Measurements from ENCODE around the gene RABEP2. TPM values are rescaled to one million over a fixed set of nuclear protein-coding genes. Genes with fewer than 3 reads are reported as not detected.
"Not testable (repeated sequence)": the region's sequence is repeated elsewhere in the genome, so short reads cannot be mapped to it uniquely, and the experiment has no call there.

Gene RABEP2
- total and polyA plus RNA-seq, 7 experiments from 2014 or later, result 4.4 to 30.3 (median 25.6) TPM

DNA sequence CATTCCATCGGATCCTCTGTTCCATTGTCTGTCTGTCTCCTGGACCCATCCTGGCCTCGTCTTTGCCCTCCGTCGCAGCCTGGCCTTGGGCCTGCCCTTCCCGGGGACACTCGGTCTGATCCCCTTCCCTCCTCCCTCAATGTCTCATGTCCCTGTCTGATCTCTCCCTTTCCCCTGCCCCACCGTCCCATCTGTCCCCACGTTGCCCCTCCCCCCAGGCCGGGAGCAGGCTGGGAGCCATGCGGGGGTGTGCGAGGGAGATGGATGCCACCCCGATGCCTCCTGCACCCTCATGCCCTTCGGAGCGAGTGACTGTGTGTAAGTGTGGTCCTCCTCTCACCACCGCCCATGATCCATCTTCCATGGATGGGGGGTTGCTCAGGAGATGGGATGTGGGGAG is 52.1 kb downstream of the RABEP2 start:
- DNase-seq (no peak), ATAC-seq (no peak)
- H3K27me3 Mint-ChIP-seq, result no peaks in the 10 kb centered on the region
- ChIA-PET POLR2A (interaction anchor here (1.5 kb wide), 1 partner anchor 11 kb away, joined by 3 read pairs; no protein-coding TSS in a partner anchor), CTCF (interaction anchor here (0.8 to 1.3 kb wide), 2 partner anchors 8 to 72 kb away, joined by 3 to 5 read pairs; no protein-coding TSS in a partner anchor)
- H3K27me3 ChIP-seq (ENCODE audit: control insufficient read depth in 2 of 2, insufficient read depth in 2 of 2, low read length in 2 of 2), result no peaks in the 10 kb centered on the region
- H3K9me3 Mint-ChIP-seq, result peaks cover 0 to 1% (median 0%) of the 10 kb centered on the region in 11 donors
- H3K27ac Mint-ChIP-seq, result no peak overlapping the region
- intact Hi-C loops (cut with micrococcal nuclease), result loop anchor here (1.0 kb wide), 1 partner anchor 72 kb away; no protein-coding TSS in a partner anchor
- H3K36me3 ChIP-seq (ENCODE audit: control insufficient read depth in 2 of 3, insufficient read depth in 3 of 3, low read length in 3 of 3), result peaks cover 0 to 49% (median 0%) of the 10 kb centered on the region in 3 experiments
- H3K27ac ChIP-seq (ENCODE audit: low read depth, low read length), result no peak overlapping the region
- H3K36me3 Mint-ChIP-seq, result peaks cover 0 to 9% (median 0%) of the 10 kb centered on the region in 5 donors
- H3K4me3 ChIP-seq (ENCODE audit: low read length), result no peak overlapping the region
- peaks cover 0 to 8% (median 0%) of the 10 kb centered on the region in 7 donors for H3K4me1 Mint-ChIP-seq
- no peaks in the 10 kb centered on the region for H3K9me3 ChIP-seq (ENCODE audit: control insufficient read depth in 2 of 3, low read length in 3 of 3)
- no peaks in the 10 kb centered on the region for H3K4me1 ChIP-seq (ENCODE audit: control insufficient read depth in 2 of 2, insufficient read depth in 2 of 2, low read length in 2 of 2)
- no peak overlapping the region for H3K4me3 Mint-ChIP-seq

DNA sequence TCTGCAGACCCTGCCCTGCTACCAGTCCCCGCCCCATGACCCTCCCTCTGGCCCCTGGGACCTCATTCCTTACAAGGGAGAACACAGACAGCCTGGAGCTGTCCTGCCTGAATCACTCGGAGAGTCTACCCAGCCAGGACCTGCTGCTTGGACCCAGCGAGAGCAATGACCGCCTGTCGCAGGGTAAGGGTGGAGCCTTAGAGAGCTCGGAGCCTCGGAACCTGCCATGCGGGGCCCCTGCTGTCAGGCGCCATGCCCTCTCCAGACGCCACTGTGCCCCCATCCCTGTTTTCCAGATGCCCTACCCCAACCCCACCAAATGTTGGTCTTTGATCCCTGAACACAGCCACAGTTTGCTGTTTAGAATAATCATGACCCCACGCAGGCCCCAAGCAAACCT is 55.8 kb downstream of the RABEP2 start:
- no peak overlapping the region for H3K27ac ChIP-seq (ENCODE audit: low read depth, low read length)
- peaks cover 2 to 6% of the 10 kb centered on the region in 2 donors for H3K4me1 ChIP-seq (ENCODE audit: control insufficient read depth in 2 of 2, insufficient read depth in 2 of 2, low read length in 2 of 2)
- Mint-ChIP-seq H3K36me3 (peaks cover 0 to 13% (median 6%) of the 10 kb centered on the region in 5 donors), H3K4me1 (peaks cover 12 to 20% (median 16%) of the 10 kb centered on the region in 7 donors), H3K27ac (no peak overlapping the region), H3K9me3 (no peaks in the 10 kb centered on the region), H3K27me3 (no peaks in the 10 kb centered on the region), H3K4me3 (peak overlapping the region in 1 of 10 donors; percentile 12)
- intact Hi-C loops (cut with micrococcal nuclease), result loop anchor here in 1 of 2 donors (10.0 kb wide), 1 partner anchor 1126 kb away; the partner anchor contains the start of genes HIRIP3 and INO80E
- ATAC-seq (no peak), DNase-seq (no peak)
- CTCF ChIA-PET, result no interaction called here
- no peak overlapping the region for H3K4me3 ChIP-seq (ENCODE audit: low read length)
- H3K27me3 ChIP-seq (ENCODE audit: control insufficient read depth in 2 of 2, insufficient read depth in 2 of 2, low read length in 2 of 2), result no peaks in the 10 kb centered on the region
- peaks cover 0 to 63% (median 0%) of the 10 kb centered on the region in 3 experiments for H3K36me3 ChIP-seq (ENCODE audit: control insufficient read depth in 2 of 3, insufficient read depth in 3 of 3, low read length in 3 of 3)
- no peaks in the 10 kb centered on the region for H3K9me3 ChIP-seq (ENCODE audit: control insufficient read depth in 2 of 3, low read length in 3 of 3)
- POLR2A ChIA-PET, result no interaction called here

DNA sequence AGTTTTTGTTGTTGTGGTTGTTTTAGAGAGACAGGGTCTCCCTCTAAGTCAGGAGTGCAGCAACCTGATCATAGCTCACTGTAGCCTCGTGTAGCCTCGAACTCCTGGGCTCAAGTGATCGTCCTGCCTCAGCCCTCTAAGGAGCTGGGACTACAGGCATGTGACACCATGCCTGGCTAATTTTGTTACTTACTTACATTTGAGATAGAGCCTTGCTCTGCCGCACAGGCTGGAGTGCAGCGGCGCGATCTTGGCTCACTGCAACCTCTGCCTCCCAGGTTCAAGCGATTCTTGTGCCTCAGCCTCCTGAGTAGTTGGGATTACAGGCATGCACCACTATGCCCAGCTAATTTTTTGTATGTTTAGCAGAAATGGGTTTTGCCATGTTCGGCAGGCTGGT is 57.4 kb downstream of the RABEP2 start:
- ATAC-seq; H3K4me3 ChIP-seq (ENCODE audit: low read length); H3K4me1 ChIP-seq (ENCODE audit: control insufficient read depth in 2 of 2, insufficient read depth in 2 of 2, low read length in 2 of 2); H3K27ac ChIP-seq (ENCODE audit: low read depth, low read length); H3K27me3 ChIP-seq (ENCODE audit: control insufficient read depth in 2 of 2, insufficient read depth in 2 of 2, low read length in 2 of 2); H3K9me3 Mint-ChIP-seq; POLR2A ChIA-PET; DNase-seq; CTCF ChIA-PET; H3K27ac Mint-ChIP-seq; H3K27me3 Mint-ChIP-seq; H3K9me3 ChIP-seq (ENCODE audit: control insufficient read depth in 2 of 3, low read length in 3 of 3): not testable (repeated sequence)
- H3K4me3 Mint-ChIP-seq, result peak overlapping the region in 1 of 10 donors; percentile 25
- peaks cover 0 to 61% (median 0%) of the 10 kb centered on the region in 3 experiments for H3K36me3 ChIP-seq (ENCODE audit: control insufficient read depth in 2 of 3, insufficient read depth in 3 of 3, low read length in 3 of 3)
- peaks cover 19 to 31% (median 23%) of the 10 kb centered on the region in 7 donors for H3K4me1 Mint-ChIP-seq
- intact Hi-C loops (cut with micrococcal nuclease), result loop anchor here in 1 of 2 donors (10.0 kb wide), 1 partner anchor 1127 kb away; the partner anchor contains the start of genes HIRIP3 and INO80E
- H3K36me3 Mint-ChIP-seq, result peaks cover 0 to 13% (median 7%) of the 10 kb centered on the region in 5 donors

DNA sequence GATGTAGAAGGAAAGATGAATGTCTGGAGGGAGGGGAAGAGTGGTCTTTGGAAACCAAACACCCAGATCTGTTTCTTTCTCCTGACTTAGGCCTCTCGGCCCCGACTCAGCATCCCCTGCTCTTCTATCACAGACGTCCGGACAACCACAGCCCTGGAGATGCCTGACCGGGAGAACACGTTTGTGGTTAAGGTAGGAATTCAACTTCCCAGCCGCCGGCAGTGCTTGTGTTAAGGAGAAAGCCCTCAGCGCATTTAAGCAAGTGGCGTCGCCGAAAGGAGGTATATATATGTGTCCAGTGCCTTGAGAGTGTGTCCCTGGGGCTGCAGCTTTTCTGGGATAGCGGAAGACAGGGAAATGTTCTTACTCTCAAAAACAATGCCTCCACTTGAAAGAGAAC is 57.8 kb downstream of the RABEP2 start:
- Histone ChIP-seq H3K27ac (ENCODE audit: low read depth, low read length) (no peak overlapping the region), H3K4me1 (ENCODE audit: control insufficient read depth in 2 of 2, insufficient read depth in 2 of 2, low read length in 2 of 2) (peaks cover 7 to 11% of the 10 kb centered on the region in 2 donors), H3K9me3 (ENCODE audit: control insufficient read depth in 2 of 3, low read length in 3 of 3) (no peaks in the 10 kb centered on the region), H3K36me3 (ENCODE audit: control insufficient read depth in 2 of 3, insufficient read depth in 3 of 3, low read length in 3 of 3) (peaks cover 0 to 57% (median 0%) of the 10 kb centered on the region in 3 experiments), H3K4me3 (ENCODE audit: low read length) (no peak overlapping the region), H3K27me3 (ENCODE audit: control insufficient read depth in 2 of 2, insufficient read depth in 2 of 2, low read length in 2 of 2) (no peaks in the 10 kb centered on the region)
- ChIA-PET POLR2A (no interaction called here), CTCF (no interaction called here)
- DNase-seq (no peak), ATAC-seq (no peak)
- Mint-ChIP-seq H3K4me3 (peak overlapping the region in 2 of 10 donors; percentile 12 to 63), H3K9me3 (no peaks in the 10 kb centered on the region), H3K27me3 (no peaks in the 10 kb centered on the region), H3K4me1 (peaks cover 19 to 31% (median 23%) of the 10 kb centered on the region in 7 donors), H3K36me3 (peaks cover 0 to 13% (median 7%) of the 10 kb centered on the region in 5 donors), H3K27ac (peak overlapping the region in 1 of 9 donors; percentile 71)
- intact Hi-C loops (cut with micrococcal nuclease), result loop anchor here in 1 of 2 donors (10.0 kb wide), 1 partner anchor 1128 kb away; the partner anchor contains the start of genes HIRIP3 and INO80E

DNA sequence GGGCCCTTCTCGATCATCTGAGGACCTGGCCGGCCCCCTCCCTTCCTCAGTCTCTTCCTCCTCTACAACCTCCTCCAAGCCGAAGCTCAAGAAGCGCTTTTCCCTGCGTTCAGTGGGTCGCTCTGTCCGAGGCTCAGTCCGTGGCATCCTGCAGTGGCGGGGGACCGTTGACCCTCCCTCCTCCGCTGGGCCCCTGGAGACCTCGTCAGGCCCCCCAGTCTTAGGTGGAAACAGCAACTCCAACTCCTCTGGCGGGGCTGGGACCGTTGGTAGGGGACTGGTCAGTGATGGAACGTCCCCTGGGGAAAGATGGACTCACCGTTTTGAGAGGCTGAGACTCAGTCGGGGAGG is 58.6 kb downstream of the RABEP2 start:
- Mint-ChIP-seq H3K9me3 (no peaks in the 10 kb centered on the region), H3K4me3 (peak overlapping the region in 2 of 10 donors; percentile 23 to 32), H3K27me3 (no peaks in the 10 kb centered on the region), H3K36me3 (peaks cover 0 to 13% (median 7%) of the 10 kb centered on the region in 5 donors), H3K4me1 (peaks cover 20 to 38% (median 26%) of the 10 kb centered on the region in 7 donors), H3K27ac (no peak overlapping the region)
- Histone ChIP-seq H3K27ac (ENCODE audit: low read depth, low read length) (no peak overlapping the region), H3K4me3 (ENCODE audit: low read length) (no peak overlapping the region), H3K36me3 (ENCODE audit: control insufficient read depth in 2 of 3, insufficient read depth in 3 of 3, low read length in 3 of 3) (peaks cover 0 to 49% (median 0%) of the 10 kb centered on the region in 3 experiments), H3K9me3 (ENCODE audit: control insufficient read depth in 2 of 3, low read length in 3 of 3) (no peaks in the 10 kb centered on the region), H3K4me1 (ENCODE audit: control insufficient read depth in 2 of 2, insufficient read depth in 2 of 2, low read length in 2 of 2) (peaks cover 7 to 11% of the 10 kb centered on the region in 2 donors), H3K27me3 (ENCODE audit: control insufficient read depth in 2 of 2, insufficient read depth in 2 of 2, low read length in 2 of 2) (no peaks in the 10 kb centered on the region)
- intact Hi-C loops (cut with micrococcal nuclease), result loop anchor here in 1 of 2 donors (10.0 kb wide), 1 partner anchor 1128 kb away; the partner anchor contains the start of genes HIRIP3 and INO80E
- DNase-seq, result no peak
- ATAC-seq, result no peak
- POLR2A ChIA-PET, result interaction anchor here (1.1 kb wide), 1 partner anchor 14 kb away, joined by 3 read pairs; no protein-coding TSS in a partner anchor
- CTCF ChIA-PET, result no interaction called here

DNA sequence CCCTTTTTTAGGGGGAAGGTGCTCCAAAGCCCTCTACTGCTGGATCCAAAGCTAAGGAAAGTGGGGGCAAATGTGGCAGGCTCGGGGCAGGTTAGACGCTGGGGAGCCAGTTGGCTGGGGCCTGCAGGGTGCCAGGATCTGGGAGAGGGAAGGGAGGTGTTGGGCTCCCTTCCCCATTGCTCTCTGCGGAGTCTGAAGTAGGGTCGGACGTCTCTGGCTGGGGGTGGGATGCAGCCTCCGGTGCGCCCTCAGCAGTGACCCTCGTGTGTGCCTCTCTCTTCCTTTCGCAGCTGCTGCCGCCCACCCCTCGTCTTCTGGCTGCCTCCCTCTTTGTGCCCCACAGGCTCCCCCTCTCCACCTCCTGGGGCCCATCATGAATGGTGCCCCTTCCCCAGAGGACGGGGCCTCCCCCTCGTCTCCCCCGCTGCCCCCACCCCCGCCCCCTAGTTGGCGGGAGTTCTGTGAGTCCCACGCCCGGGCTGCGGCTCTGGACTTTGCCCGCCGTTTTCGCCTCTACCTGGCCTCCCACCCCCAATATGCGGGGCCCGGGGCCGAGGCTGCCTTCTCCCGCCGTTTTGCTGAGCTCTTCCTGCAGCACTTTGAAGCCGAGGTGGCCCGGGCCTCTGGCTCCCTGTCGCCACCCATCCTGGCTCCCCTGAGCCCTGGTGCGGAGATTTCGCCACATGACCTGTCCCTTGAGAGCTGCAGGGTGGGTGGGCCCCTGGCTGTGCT is 59.1 kb downstream of the RABEP2 start:
- ATAC-seq (no peak), DNase-seq (no peak)
- no peaks in the 10 kb centered on the region for H3K27me3 Mint-ChIP-seq
- peak overlapping the region in 3 of 9 donors; percentile 47 to 62 (median 59) for H3K27ac Mint-ChIP-seq
- intact Hi-C loops (cut with micrococcal nuclease), result loop anchor here in 1 of 2 donors (10.0 kb wide), 1 partner anchor 1129 kb away; the partner anchor contains the start of genes HIRIP3 and INO80E
- H3K9me3 Mint-ChIP-seq, result no peaks in the 10 kb centered on the region
- CTCF ChIA-PET, result no interaction called here
- peaks cover 7 to 11% of the 10 kb centered on the region in 2 donors for H3K4me1 ChIP-seq (ENCODE audit: control insufficient read depth in 2 of 2, insufficient read depth in 2 of 2, low read length in 2 of 2)
- peaks cover 20 to 38% (median 26%) of the 10 kb centered on the region in 7 donors for H3K4me1 Mint-ChIP-seq
- POLR2A ChIA-PET, result interaction anchor here (0.5 to 4.8 kb wide), 4 partner anchors 10 to 20 kb away, joined by 3 to 79 read pairs (median 3); partner anchors contain the start of gene TUFM
- peaks cover 0 to 45% (median 0%) of the 10 kb centered on the region in 3 experiments for H3K36me3 ChIP-seq (ENCODE audit: control insufficient read depth in 2 of 3, insufficient read depth in 3 of 3, low read length in 3 of 3)
- no peak overlapping the region for H3K4me3 ChIP-seq (ENCODE audit: low read length)
- peaks cover 0 to 13% (median 7%) of the 10 kb centered on the region in 5 donors for H3K36me3 Mint-ChIP-seq
- no peak overlapping the region for H3K27ac ChIP-seq (ENCODE audit: low read depth, low read length)
- H3K27me3 ChIP-seq (ENCODE audit: control insufficient read depth in 2 of 2, insufficient read depth in 2 of 2, low read length in 2 of 2), result no peaks in the 10 kb centered on the region
- H3K4me3 Mint-ChIP-seq, result peak overlapping the region in 2 of 10 donors; percentile 23 to 32
- no peaks in the 10 kb centered on the region for H3K9me3 ChIP-seq (ENCODE audit: control insufficient read depth in 2 of 3, low read length in 3 of 3)

All from naive thymus-derived CD4-positive, alpha-beta T cell (primary cell).